GM18951 (cell line): ENCODE data around the gene GLT6D1.
"Not testable (repeated sequence)": the region's sequence is repeated elsewhere in the genome, so short reads cannot be mapped to it uniquely, and the experiment has no call there.

ENCODE experiments used
- POLR2A ChIP-seq: IDR thresholded peaks from 4 replicates; pipeline ENCODE4 v1.6.1; 2011; ENCODE audit warnings: mild to moderate bottlenecking; ENCODE audit not compliant: insufficient read length, insufficient read depth; ENCODE audit errors: extremely low read depth
- in situ Hi-C: fragments of 300-500 bp; cut with MboI; formaldehyde crosslinking; loops from one replicate; pipeline ENCODE4 v1.12.0; 2022; ENCODE audit warnings: low sequenced_read_pairs, mixed read lengths, inconsistent platforms; ENCODE audit not compliant: unreplicated experiment

The GLT6D1 gene

GRCh38 chr9:135670721-135671590 lies 31.6 kb upstream of the GLT6D1 start:
- no peak for TF ChIP-seq POLR2A
- in situ Hi-C loops, result no loop called here

GRCh38 chr9:135669616-135670285 lies 30.4 kb upstream of the GLT6D1 start:
- in situ Hi-C loops, result no loop called here
- TF ChIP-seq POLR2A, result no peak

- in situ Hi-C loops, result not testable (repeated sequence)
Measured at GRCh38 chr9:135669018-135669417, 29.7 kb upstream of the GLT6D1 start.

- no peak for TF ChIP-seq POLR2A
- in situ Hi-C loops, result no loop called here
Measured at GRCh38 chr9:135667463-135668001, 28.2 kb upstream of the GLT6D1 start.

- in situ Hi-C loops, result no loop called here
- no peak for TF ChIP-seq POLR2A
Measured at GRCh38 chr9:135666534-135667462, 27.5 kb upstream of the GLT6D1 start.

- in situ Hi-C loops, result no loop called here
Measured at GRCh38 chr9:135665795-135666189, 26.5 kb upstream of the GLT6D1 start.

GRCh38 chr9:135664801-135665794 lies 25.8 kb upstream of the GLT6D1 start:
- in situ Hi-C loops, result no loop called here
- no peak for TF ChIP-seq POLR2A

More at GRCh38 chr9:135665795-135666189, 26.5 kb upstream of the GLT6D1 start:
- TF ChIP-seq POLR2A, result no peak

GRCh38 chr9:135664266-135664665 lies 24.9 kb upstream of the GLT6D1 start:
- in situ Hi-C loops, result no loop called here
- TF ChIP-seq POLR2A, result no peak

- no peak for TF ChIP-seq POLR2A
- in situ Hi-C loops, result no loop called here
Measured at GRCh38 chr9:135663857-135664256, 24.5 kb upstream of the GLT6D1 start.

GRCh38 chr9:135663451-135663770 lies 24.1 kb upstream of the GLT6D1 start:
- no peak for TF ChIP-seq POLR2A
- in situ Hi-C loops, result no loop called here

- no peak for TF ChIP-seq POLR2A
- in situ Hi-C loops, result no loop called here
Measured at GRCh38 chr9:135662758-135663450, 23.6 kb upstream of the GLT6D1 start, which contains the start of gene LCN9. TSS of gene LCN9 (plus strand) at chr9:135663309. CDS start at chr9:135663322, 13 bp downstream.
